8988T (cell line): Measurements from ENCODE around the gene USP1.

Source experiments
- DNase-seq: peaks from one replicate; pipeline ENCODE4 v3.0.0; 2011

The USP1 gene

GRCh38 chr1:62426794-62427193, 10.1 kb upstream of the USP1 start:
- DNase-seq: no peak

GRCh38 chr1:62428351-62428750, 8.5 kb upstream of the USP1 start:
- no peak for DNase-seq

DNA sequence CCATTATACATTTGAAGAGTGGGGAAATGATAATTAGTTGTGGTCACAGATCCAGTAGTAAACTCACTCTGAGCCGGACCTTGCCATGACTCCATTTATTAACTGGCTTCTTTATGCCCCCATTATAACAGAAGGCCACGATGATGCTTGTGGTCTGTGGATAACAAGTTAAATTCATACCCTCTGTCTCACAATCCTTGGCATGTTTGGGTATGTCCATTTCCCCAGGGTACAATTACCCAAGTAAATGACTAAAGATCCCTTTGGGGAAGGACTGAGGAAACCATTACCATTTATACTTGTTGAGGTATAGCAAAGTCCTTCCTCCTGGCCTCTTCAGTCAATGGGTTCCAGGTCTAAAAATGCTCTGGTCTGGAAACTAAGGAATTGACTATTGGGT, 7.3 kb upstream of the USP1 start:
- DNase-seq: no peak

DNA sequence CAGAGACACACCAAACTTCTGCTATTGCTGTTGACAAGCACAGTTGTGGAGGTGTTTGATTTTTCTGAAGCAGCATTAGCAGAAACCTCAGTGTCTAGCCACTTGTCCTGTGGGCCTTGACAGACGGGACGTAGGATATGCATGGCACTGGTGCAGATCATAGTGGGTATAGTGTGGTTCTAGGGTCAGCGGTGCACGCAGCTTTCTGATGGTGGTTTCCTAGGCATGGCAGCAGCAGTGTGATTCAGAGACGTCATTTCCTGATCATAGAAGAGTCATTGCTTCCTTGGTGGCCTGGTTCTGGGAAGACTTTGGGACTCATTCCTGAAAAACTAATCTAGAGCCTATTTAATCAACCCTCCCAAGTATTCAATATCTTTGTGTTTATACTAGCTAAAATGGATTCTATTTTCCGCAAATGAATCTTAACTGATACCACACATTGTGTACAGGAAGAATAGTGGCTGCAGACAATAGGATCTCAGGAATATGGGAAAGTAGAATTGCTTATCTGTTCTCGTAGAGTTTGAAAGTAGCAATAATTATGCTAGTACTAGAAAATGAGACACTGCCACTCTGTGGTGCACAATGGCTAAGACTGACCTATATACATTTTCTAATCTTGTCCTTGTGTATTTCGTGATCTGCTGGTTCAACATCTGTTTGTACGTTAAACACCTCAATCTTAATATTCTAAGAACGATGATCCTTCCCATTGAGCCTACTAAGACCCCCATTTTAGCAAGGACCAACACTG, 2.8 kb upstream of the USP1 start:
- no peak for DNase-seq

DNA sequence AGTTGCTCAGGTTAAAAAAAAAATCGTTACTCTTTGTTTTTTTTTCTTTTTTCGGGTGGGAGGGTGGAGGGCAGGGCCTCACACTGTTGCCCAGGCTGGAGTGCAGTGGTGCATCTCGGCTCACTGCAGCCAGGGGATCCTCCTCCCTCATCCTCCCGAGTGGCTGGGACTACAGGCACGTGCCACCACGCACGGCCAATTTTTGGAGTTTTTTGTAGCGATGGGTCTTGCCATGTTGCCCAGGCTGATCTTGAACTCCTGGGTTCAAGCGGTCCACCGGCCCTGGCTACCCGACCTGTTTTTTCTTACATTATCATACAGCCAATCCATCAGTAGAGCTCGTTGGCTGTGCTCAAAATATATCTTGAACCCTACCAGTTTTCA, 2.2 kb upstream of the USP1 start:
- no peak for DNase-seq

GRCh38 chr1:62435231-62436038, 1.4 kb upstream of the USP1 start:
- DNase-seq: no peak

- no peak for DNase-seq
These were observed 797 bp upstream of the USP1 start for GRCh38 chr1:62436039-62436465.

GRCh38 chr1:62437273-62437940, 558 bp downstream of the USP1 start:
- DNase-seq: no peak

DNA sequence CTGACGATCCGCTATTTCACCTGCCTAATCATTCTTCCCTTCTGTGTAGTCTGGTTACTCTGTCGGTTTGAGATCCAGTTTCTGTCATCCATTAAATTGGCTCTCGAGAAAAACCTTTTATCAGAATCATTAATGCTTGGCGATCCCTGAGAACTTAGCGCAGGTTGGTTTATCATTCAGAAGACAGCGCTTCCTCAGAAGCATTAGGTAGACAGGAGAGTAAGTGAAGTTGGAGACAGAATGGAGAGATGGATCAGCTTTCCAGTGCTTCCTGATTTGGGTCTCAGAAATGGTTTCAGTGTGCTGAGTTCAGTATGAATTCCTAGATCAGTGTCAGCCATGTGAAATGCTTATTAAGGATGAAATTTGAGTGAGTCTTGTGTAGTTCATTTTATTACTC, 1.3 kb downstream of the USP1 start:
- no peak for DNase-seq

- no peak for DNase-seq
These were observed 3.0 kb downstream of the USP1 start for GRCh38 chr1:62439652-62440371.

DNA sequence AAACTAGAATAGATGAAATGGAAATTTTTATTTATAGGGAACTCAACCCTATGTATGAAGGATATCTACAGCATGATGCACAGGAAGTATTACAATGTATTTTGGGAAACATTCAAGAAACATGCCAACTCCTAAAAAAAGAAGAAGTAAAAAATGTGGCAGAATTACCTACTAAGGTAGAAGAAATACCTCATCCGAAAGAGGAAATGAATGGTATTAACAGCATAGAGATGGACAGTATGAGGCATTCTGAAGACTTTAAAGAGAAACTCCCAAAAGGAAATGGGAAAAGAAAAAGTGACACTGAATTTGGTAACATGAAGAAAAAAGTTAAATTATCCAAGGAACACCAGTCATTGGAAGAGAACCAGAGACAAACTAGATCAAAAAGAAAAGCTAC, 7.9 kb downstream of the USP1 start:
- no peak for DNase-seq

GRCh38 chr1:62448221-62448933, 11.5 kb downstream of the USP1 start:
- DNase-seq: no peak

GRCh38 chr1:62450301-62450700, 13.5 kb downstream of the USP1 start:
- no peak for DNase-seq

DNA sequence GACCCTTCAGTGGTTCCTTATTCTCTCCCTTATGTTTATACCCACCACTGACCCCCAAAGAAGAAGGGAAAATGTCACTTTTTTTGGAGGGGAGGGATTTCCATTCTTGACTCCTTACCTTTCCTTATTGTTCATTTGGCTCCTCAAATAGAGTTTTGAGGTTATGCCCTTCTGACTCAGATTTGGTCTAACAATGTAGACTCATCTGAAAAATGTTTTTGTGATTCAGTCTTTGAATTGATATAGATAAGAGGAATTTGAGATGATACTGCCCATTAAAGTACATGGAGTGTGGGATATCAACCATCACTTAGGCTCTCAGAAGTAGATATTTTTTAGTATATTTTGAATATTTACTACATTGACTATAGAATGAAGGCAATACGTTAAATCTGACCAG, 16.1 kb downstream of the USP1 start:
- DNase-seq: no peak

DNA sequence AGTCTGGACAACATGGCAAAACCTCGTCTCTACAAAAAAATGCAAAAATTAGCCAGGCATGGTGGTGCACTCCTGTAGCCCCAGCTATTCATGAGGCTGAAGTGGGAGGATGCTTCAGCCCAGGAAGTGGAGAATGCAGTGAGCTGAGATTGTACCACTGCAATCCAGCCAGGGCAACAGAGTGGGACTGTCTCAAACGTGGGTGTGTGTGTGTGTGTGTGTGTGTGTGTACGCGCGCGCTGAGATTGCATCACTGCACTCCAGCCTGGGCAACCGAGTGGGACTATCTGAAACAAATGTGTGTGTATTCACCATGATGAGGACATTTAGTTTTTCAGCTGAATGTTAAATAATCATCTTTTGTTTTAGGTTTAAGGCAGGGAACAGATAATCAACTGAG, 21.1 kb downstream of the USP1 start:
- no peak for DNase-seq

GRCh38 chr1:62462370-62462769, 25.5 kb downstream of the USP1 start:
- no peak for DNase-seq

DNA sequence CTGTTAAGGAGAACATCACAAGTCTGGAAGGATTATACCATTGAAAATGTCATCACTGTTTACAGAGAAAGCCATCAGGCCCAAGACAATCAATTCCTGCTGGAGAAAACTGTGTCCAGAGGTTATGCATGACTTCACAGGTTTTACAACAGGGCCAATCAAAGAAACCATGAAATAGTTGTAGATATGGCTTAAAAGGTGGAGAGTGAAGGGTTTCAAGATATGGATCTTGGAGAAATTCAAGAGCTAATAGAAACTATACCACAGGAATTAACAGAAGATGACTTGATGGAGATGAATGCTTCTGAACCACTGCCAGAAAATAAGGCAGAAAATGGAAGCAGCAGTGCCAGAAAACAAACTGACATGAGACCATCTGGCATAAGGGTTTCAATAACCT, 30.2 kb downstream of the USP1 start:
- no peak for DNase-seq

DNA sequence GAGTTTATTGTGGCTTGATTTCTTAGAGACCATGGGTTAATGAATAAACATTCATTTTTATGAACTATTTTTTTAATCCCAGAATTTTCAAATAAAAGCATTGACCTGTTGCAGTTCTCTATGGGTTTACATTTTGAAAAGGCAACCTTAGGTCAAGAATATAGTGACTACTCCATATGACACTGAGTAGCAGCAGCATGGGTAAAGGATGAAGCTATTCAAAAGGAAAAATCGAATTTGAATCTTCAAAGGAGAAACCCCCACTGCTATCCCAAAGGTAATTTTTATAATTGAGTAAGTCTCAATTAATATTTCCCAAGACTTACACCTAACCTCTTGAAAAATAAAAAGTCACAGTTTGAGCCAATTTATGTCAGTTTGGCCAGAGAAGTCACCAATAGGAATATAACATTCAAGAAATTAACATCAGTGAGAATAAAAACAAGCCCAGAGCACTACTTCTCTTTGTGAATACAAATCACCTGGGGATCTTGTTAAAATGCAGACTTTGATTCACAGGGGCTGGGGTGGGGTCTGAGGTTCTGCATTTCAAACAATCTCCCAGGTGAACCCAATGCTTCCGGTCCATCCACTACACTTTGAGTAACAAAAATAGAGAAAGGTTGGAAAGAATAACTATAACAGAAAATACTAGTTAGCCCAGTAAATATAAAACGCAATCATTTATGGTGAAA, 39.8 kb downstream of the USP1 start:
- DNase-seq: no peak

- DNase-seq: no peak
These were observed 44.8 kb downstream of the USP1 start for GRCh38 chr1:62481681-62482080.

- no peak for DNase-seq
These were observed 48.1 kb downstream of the USP1 start for GRCh38 chr1:62484824-62485468.

DNA sequence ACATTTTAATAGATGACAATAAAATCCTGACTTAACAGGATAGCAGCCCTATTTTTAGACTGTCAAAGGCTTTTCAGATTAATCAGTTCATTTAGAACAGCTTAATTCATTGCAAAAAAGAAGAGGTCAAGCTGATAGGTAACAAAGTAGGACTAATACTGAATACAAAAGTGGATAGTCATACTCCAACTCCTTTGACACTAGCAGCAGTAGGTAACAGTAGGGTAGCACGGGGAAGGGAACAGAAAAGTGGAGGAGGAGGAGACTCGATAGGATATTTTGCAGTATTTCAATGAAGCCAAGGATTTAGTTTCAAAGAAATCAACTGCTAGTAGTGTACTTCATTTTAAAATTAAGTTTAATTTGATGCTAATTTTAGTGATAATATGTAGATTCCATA, 51.1 kb downstream of the USP1 start:
- no peak for DNase-seq
